Bronchial epithelial cell (primary cell): Measurements from ENCODE around the gene SYNE1. TPM values are rescaled to one million over a fixed set of nuclear protein-coding genes. Genes with fewer than 3 reads are reported as not detected.

ENCODE experiments used
- DNase-seq: peaks from one replicate; pipeline ENCODE4 v3.0.0-alpha.2; 2010; ENCODE audit warnings: low read depth
- FAIRE-seq: peaks from 2 replicates; lab custom pipeline; 2011; peaks lifted over from hg19 to GRCh38; lab: Jason Lieb, UNC
- H3K27me3 ChIP-seq: 2 replicates; pipeline ENCODE4 v1.5.1; 2011; ENCODE audit warnings: low read length; ENCODE audit not compliant: control insufficient read depth, insufficient read depth
- H3K36me3 ChIP-seq: 2 replicates; pipeline ENCODE4 v1.5.1; 2011; ENCODE audit warnings: low read length; ENCODE audit not compliant: control insufficient read depth, insufficient read depth
- H3K4me3 ChIP-seq: 2 replicates; pipeline ENCODE4 v1.5.1; 2011; ENCODE audit warnings: mild to moderate bottlenecking, low read depth, low read length, control low read depth
- CTCF ChIP-seq: IDR thresholded peaks from 2 replicates; pipeline ENCODE4 v1.5.1; 2011; ENCODE audit warnings: mild to moderate bottlenecking, moderate library complexity, low read length, control low read depth, inconsistent platforms; ENCODE audit not compliant: insufficient read depth, severe bottlenecking
- total RNA-seq: library from RNA; depleted of rRNA; stranded (reverse); fragments of >200 nt; gene quantifications from 2 replicates; pipeline ENCODE4 v1.2.1, GENCODE V29; 2014

Gene SYNE1
- total RNA-seq, 1 donor from 2014 or later, result 15.8 TPM

- no peak for FAIRE-seq
- Histone ChIP-seq H3K36me3 (no peaks in the 10 kb centered on the region), H3K4me3 (no peak overlapping the region), H3K27me3 (no peaks in the 10 kb centered on the region)
- no peak for DNase-seq
- TF ChIP-seq CTCF, result no peak
Measured at GRCh38 chr6:152391179-152391880, 245.8 kb downstream of the SYNE1 start.

GRCh38 chr6:152387091-152387490 lies 250.1 kb downstream of the SYNE1 start:
- FAIRE-seq (no peak), DNase-seq (no peak)
- Histone ChIP-seq H3K36me3 (no peaks in the 10 kb centered on the region), H3K4me3 (no peak overlapping the region), H3K27me3 (no peaks in the 10 kb centered on the region)
- TF ChIP-seq CTCF, result no peak

- FAIRE-seq (no peak), DNase-seq (peak; percentile 51)
- H3K36me3 ChIP-seq, result no peaks in the 10 kb centered on the region
- no peak for TF ChIP-seq CTCF
- no peaks in the 10 kb centered on the region for H3K27me3 ChIP-seq
- H3K4me3 ChIP-seq, result no peak overlapping the region
Measured at GRCh38 chr6:152386131-152386530, 251.0 kb downstream of the SYNE1 start.

- DNase-seq (peak; percentile 78), FAIRE-seq (no peak)
- TF ChIP-seq CTCF, result no peak
- H3K36me3 ChIP-seq, result no peaks in the 10 kb centered on the region
- H3K27me3 ChIP-seq, result no peaks in the 10 kb centered on the region
- peak overlapping the region; percentile 39 for H3K4me3 ChIP-seq
Measured at GRCh38 chr6:152380993-152381898, 255.9 kb downstream of the SYNE1 start.

GRCh38 chr6:152380351-152380767 lies 256.8 kb downstream of the SYNE1 start:
- H3K4me3 ChIP-seq, result peak overlapping the region; percentile 39

More at GRCh38 chr6:152380351-152380767, 256.8 kb downstream of the SYNE1 start:
- DNase-seq (peak; percentile 71), FAIRE-seq (no peak)
- TF ChIP-seq CTCF, result no peak
- H3K27me3 ChIP-seq, result no peaks in the 10 kb centered on the region
- H3K36me3 ChIP-seq, result no peaks in the 10 kb centered on the region
